SK-N-MC (cell line): ENCODE results near the gene EEF1AKMT4.

Source experiments
- EZH2 ChIP-seq: fragments of 200-600 bp; sonication (generic); IDR thresholded peaks from one replicate; pipeline ENCODE4 v1.6.1; 2017; ENCODE audit warnings: antibody characterized with exemption
- FOXP2 ChIP-seq: optimal IDR thresholded peaks from 2 replicates; pipeline ENCODE3; 2011; ENCODE audit warnings: mild to moderate bottlenecking, moderate library complexity; ENCODE audit not compliant: insufficient read depth; ENCODE audit errors: extremely low read length, control extremely low read depth
- POLR2AphosphoS5 ChIP-seq: IDR thresholded peaks from 2 replicates; pipeline ENCODE4 v1.6.1; 2012; ENCODE audit warnings: mild to moderate bottlenecking, low read depth, low read length, borderline replicate concordance

- TF ChIP-seq POLR2AphosphoS5, result no peak
- no peak for TF ChIP-seq EZH2
- no peak for TF ChIP-seq FOXP2
Measured at GRCh38 chr3:184259396-184259877, 10.0 kb downstream of the EEF1AKMT4 start.
